Left colon (tissue), 2 donors: Measurements from ENCODE around the gene PCSK7. TPM values are rescaled to one million over a fixed set of nuclear protein-coding genes. Genes with fewer than 3 reads are reported as not detected.
"Not testable (repeated sequence)": the region's sequence is repeated elsewhere in the genome, so short reads cannot be mapped to it uniquely, and the experiment has no call there.

ENCODE experiments used
- ATAC-seq: fragments of 200-7000 bp; cut with Tn5 transposase; one replicate; pipeline ENCODE4 v1.9.1; 2020; ENCODE audit warnings: mild to moderate bottlenecking, moderate library complexity
- DNase-seq, 2 donors: peaks; one replicate each; pipeline ENCODE4 v3.0.0-alpha.2; 2020
- intact Hi-C, 2 donors: fragments of 100-400 bp; cut with DNase I in 1 of 2; cut with micrococcal nuclease in 1 of 2; formaldehyde crosslinking; loops; one replicate each; pipeline versions ENCODE4 v1.11.2 to v1.14.0; 2022; cut with DNase I, micrococcal nuclease
- total RNA-seq, 2 donors: library from RNA; stranded (reverse); fragmentation: NEBNext Ultra II Directional; extraction: Animal tissue kit (Norgen Biotek cat#: 25700); gene quantifications; one replicate each; pipeline ENCODE4 v1.2.1, GENCODE V29; 2021
- donor health status: DM: no; HTN: no; CAD: no.
- donor health status: DM: yes; HTN: yes; CAD: no.

Gene PCSK7
- total RNA-seq, 2 donors from 2014 or later: 153 to 232 TPM

GRCh38 chr11:117189941-117190544, 41.8 kb downstream of the PCSK7 start:
- intact Hi-C loops: no loop called here
- DNase-seq (no peak), ATAC-seq (no peak)

GRCh38 chr11:117189191-117189940, 42.5 kb downstream of the PCSK7 start:
- intact Hi-C loops: no loop called here
- ATAC-seq (no peak), DNase-seq (peak in 1 of 2 donors; percentile 53)

- intact Hi-C loops: no loop called here
- no peak for ATAC-seq
- DNase-seq: peak; percentile 31 to 38
These were observed 43.2 kb downstream of the PCSK7 start for GRCh38 chr11:117188620-117189081.

GRCh38 chr11:117187799-117188481, 43.9 kb downstream of the PCSK7 start:
- DNase-seq: peak in 1 of 2 donors; percentile 6

GRCh38 chr11:117187428-117187798, 44.5 kb downstream of the PCSK7 start:
- ATAC-seq: no peak
- intact Hi-C loops: no loop called here
- DNase-seq: no peak

More at GRCh38 chr11:117187799-117188481, 43.9 kb downstream of the PCSK7 start:
- no peak for ATAC-seq
- intact Hi-C loops: no loop called here

GRCh38 chr11:117187007-117187406, 44.9 kb downstream of the PCSK7 start:
- DNase-seq (no peak), ATAC-seq (peak; percentile 7)
- intact Hi-C loops: no loop called here

GRCh38 chr11:117186431-117186761, 45.5 kb downstream of the PCSK7 start:
- intact Hi-C loops: no loop called here
- no peak for DNase-seq
- no peak for ATAC-seq

- DNase-seq: no peak
- intact Hi-C loops: no loop called here
- ATAC-seq: no peak
These were observed 46.0 kb downstream of the PCSK7 start for GRCh38 chr11:117185736-117186430.

- peak; percentile 23 for ATAC-seq
- intact Hi-C loops: loop anchor here (5.0 kb wide), 2 partner anchors 38 to 43 kb away; no protein-coding TSS in a partner anchor
- peak in 1 of 2 donors; percentile 62 for DNase-seq
These were observed 48.0 kb downstream of the PCSK7 start for GRCh38 chr11:117183724-117184349.

- intact Hi-C loops: loop anchor here (5.0 kb wide), 2 partner anchors 39 to 44 kb away; no protein-coding TSS in a partner anchor
- not testable (repeated sequence) for DNase-seq, ATAC-seq
These were observed 48.7 kb downstream of the PCSK7 start for GRCh38 chr11:117183178-117183577.

GRCh38 chr11:117182551-117182935, 49.3 kb downstream of the PCSK7 start:
- intact Hi-C loops: loop anchor here (5.0 kb wide), 2 partner anchors 40 to 45 kb away; no protein-coding TSS in a partner anchor
- DNase-seq: peak in 1 of 2 donors; percentile 23
- ATAC-seq: no peak

GRCh38 chr11:117181586-117182550, 50.0 kb downstream of the PCSK7 start:
- DNase-seq (no peak), ATAC-seq (no peak)
- intact Hi-C loops: loop anchor here (5.0 kb wide), 2 partner anchors 40 to 45 kb away; no protein-coding TSS in a partner anchor

GRCh38 chr11:117180661-117181585, 51.0 kb downstream of the PCSK7 start:
- peak; percentile 88 to 89 for DNase-seq
- ATAC-seq: peak; percentile 49
- intact Hi-C loops: loop anchor here (5.0 kb wide), 2 partner anchors 41 to 46 kb away; no protein-coding TSS in a partner anchor

GRCh38 chr11:117180020-117180419, 51.9 kb downstream of the PCSK7 start:
- DNase-seq: no peak

GRCh38 chr11:117179048-117179999, 52.5 kb downstream of the PCSK7 start:
- intact Hi-C loops: no loop called here
- ATAC-seq (peak; percentile 58), DNase-seq (peak; percentile 43 to 72)

More at GRCh38 chr11:117180020-117180419, 51.9 kb downstream of the PCSK7 start:
- ATAC-seq: no peak
- intact Hi-C loops: loop anchor here (5.0 kb wide), 2 partner anchors 42 to 47 kb away; no protein-coding TSS in a partner anchor
